ENCODE data around the gene POC1B.

Gene POC1B

DNA sequence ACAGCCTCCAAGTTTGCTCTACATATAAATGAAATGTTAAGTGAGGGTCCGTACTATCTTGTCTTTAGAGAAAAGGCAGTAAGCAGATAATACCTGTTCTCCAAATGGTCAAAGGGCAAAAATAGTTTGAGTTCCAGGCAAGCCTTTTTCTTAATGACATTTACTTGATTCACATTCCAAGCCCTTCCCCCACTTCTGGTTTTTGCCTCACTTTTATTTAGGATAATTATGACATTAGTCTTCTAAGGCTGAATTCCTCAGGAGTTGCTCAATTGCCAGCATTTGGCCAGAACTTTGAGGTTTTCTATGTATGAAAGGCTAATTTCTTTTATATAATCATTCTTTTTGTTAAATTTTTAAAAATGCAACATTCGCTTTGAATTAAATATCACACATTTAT lies 111.0 kb downstream of the POC1B start:
- no peak for DNase-seq

DNA sequence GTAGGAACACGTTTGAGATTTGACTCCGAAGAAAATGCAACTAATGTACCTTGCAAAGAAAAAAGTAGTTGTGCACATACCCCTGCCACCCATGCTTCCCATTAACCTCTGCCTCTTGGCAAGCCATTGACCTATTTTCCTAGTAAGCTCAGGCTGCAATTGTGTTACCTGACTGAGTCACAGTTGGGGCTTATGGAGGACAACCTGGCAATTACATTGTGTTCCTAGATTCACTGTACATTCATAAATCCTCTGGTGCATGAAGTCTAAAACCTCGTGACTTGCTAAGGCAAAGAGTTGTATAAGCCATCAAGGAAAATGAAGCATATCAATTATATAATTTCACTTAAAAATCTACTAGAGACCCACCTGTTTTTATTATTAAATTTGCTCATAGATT lies 111.5 kb downstream of the POC1B start:
- no peak for DNase-seq

DNA sequence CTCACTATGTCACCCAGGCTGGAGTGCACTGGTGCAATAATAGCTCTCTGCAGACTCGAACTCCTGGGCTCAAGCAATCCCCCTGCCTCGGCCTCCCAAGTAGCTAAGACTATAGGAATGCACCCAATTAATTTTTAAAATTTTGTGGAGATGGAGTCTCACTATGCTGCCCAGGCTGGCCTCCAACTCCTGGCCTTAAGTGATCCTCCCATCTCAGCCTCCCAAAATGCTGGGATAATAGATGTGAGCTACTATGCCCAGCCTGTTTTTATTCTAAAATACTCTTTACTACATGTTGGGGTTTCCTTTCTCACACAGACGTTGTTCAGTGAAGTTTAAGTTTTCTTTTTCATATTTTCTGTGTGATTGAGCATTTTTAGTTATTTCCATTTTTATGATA lies 112.6 kb downstream of the POC1B start:
- no peak for DNase-seq

DNA sequence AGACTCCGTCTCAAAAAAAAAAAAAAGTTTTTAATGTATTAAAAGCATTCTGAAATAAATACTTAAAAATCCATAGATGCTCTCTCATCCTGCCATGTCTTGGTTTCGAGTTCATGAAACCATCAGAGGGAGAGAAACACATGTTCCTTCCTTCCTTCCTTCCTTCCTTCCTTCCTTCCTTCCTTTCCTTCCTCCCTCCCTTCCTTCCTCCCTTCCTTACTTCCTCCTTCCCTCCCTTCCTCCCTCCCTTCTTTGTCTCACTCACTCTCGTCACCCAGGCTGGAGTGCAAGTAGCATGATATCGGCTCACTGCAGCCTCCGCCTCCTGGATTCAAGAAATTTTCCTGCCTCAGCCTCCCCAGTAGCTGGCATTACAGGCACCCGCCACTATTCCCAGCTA lies 113.2 kb downstream of the POC1B start:
- DNase-seq = no peak

DNA sequence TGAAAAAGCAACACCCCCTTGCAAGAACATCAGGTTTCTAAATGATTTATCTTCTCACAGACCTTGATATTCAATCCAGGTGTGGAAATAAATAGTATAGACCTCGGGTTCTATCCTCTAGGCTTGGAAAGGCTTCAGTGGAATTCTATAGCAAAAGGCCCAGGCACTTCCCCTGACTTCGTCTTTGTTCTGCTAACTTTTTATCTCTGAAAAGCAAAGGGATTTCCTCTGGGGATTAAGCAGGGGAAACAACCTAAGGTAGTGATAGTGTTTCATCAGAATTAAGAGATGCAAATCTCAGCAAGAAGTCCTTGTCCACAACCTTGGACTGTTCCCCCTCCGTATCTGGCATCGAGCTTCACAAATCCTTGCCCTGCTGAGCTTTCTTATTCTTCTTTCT lies 114.0 kb downstream of the POC1B start:
- DNase-seq = no peak

DNA sequence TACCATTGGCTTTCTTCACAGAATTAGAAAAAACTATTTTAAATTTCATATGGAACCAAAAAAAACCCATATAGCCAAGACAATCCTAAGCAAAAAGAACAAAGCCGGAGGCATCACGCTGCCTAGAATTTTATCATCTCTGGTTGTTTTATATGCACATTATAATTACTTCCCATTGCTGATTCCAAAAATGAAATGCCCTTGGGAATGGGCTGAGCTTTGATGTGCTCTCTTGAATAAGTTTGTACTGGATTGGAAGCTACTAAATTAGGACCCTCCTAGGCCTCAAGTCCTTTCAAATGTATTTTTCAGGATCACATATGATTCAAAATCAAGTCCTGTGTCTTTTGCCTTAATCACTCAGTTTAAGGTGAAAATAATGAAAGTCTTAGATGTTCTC lies 114.6 kb downstream of the POC1B start:
- no peak for DNase-seq

DNA sequence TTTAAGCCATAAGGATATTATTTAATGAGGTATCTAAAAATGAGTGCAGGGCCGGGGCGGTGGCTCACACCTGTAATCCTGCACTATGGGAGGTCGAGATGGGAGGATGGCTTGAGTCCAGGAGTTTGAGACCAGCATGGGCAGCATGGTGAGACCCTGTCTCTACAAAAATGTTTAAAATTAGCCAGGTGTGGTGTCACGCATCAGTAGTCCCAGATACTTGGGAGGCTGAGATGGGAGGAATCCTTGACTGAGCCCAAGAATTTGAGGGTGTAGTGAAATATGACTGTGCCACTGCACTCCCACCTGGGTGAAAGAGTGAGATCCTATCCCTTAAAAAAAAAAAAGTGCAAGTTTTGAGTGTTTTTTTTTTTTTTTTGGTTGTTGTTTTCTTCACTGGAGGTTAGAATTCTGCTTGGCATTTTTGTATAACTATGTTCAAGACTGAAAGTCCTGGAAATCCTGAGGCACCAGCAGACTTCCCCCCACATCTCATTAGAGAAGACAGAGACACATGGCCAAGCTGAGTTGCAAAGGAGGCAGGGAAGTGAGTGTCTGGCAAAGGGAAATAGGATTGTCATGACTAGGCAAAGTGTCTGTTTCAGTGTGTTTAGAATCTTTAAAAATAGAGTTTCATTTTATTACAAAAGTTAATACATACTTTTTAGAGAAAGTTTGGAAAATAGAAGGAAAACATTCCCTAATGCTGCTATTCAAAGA lies 120.1 kb downstream of the POC1B start:
- no peak for DNase-seq

DNA sequence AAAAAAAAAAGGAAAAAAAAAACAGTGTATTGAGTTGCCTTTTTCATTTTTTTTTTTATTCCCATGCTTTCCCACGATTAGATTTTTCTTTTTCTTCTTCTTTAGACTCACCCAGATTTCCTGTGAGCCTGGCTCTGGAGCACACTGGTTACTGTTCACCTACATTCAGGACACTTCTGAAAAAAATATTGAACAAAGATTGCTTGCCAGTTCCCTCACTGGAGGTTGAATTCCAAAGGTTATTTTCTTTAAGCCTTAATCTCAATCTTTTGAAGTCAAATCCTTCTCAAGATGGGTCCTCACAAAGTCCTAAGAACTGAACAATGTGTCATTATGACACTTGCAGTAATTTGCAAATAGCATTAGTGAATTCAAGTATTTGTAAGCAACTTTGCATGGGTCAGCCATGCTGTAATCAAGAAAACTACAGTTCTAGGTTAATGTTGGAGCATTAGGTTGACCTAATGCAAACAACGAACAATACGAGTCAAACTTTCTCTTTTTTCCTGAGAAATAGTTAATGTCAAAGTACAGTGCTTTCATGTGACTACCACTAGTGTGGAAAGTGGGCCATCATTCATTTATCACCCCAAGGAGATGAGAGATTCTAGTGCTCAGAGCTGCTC lies 124.3 kb downstream of the POC1B start:
- DNase-seq = no peak

DNA sequence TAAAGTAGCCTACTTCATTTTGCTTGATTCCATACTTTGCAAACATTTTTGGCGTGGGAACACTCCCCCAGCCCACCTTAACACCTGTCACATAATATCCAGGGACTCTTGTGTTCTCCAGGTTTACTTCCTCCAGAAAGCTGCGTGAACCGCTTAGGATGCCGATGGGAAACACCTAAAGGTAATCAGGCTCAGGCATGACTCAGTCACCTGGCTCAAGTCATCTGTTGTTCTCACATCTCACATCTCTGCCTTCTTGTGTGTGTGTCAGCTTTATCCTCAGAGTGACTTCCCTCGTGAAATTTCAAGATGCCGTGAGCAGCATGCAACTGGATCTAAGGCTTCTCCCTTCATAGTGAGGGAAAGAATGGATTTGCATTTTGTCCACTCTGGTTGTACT lies 125.4 kb downstream of the POC1B start:
- no peak for DNase-seq

DNA sequence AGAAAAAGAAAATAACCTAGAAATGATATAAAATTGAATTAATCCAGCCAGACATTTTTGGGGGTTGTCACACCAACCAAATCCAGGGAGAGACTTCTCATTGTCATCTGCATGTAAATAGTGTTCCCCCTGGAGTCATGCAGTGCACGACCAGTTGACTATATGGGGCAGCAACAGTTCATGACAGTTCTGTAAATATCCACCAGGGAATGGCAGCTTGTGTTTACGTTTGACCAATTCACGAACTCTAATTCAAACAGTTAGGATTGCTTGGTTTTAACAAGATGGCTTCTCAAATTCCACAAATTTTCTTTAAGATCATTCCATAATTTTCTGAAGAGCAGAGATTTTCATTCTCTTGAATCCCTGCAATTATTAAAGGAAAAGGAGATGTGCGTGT lies 130.1 kb downstream of the POC1B start:
- DNase-seq = no peak

DNA sequence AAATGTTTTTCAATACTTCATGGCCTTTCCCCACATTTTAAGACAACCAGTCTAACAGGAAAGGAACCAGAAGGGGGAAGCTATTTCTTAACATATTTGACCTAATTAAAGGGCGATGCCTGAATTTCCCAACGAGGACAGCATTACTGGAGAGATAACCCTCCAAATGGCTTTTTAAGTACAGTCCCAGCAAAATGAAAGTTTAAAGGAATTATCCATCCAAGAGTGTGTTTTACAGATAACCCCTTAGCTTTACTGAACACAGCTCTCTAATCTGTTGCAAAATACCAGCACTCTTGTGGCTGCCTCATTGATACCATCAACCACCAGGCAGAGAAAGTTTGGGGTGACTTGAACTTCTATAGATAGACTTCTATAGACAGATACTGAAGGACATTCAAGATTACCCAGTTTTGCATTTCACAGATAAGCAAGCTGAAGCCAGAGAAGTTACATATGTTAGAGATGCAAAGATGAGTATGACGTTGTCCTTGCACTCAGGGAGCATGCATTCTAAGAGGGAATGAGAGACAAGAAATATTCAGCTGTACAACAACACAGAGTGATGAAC lies 132.2 kb downstream of the POC1B start:
- no peak for DNase-seq

DNA sequence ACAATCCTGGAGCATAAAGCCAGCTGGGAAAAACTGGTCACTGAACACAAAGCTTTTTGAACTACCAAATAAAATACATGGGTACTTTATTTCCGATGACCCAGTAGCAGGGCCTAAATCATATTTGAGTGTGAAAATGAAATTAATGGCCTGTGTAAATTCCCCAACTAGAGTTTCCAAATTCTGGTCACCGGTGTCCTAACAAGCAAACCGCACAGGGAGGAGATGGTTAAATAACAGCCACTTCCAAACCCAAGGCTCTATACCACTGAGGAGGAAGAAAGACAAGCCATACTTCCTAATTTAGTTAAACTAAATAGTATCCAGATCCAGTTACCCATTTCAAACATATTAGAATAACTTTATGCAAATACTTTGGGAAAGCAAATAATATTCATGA lies 133.5 kb downstream of the POC1B start:
- peak; percentile 6 to 29 for DNase-seq

DNA sequence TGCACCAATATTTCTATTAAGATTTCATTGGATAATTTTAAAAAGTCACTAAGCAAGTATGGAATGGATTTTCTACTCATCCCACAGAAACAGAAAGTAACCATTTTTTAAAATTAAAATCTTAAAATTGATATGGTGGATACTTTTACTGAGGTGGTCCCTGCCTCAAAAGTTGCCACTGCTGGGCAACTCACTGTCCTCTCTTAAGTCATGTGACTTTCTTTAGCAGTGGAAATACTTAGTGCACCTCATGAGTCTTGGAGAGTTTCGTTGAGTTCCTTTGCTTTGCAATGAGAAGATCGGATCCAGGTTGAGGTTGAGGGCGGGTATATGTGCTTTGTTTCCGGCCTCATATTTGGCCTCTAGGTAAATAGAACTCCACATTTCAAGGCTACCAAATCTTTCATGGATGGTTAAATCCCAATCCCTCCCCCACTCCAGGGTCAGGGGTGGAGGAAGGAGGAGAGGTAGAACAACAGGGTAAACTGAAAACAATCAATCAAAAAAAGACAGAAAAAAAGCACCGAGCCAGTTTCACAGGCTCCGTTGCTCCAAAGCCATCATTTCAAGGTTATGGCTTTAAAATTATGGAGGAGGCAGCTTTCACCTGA lies 134.0 kb downstream of the POC1B start:
- DNase-seq = no peak

DNA sequence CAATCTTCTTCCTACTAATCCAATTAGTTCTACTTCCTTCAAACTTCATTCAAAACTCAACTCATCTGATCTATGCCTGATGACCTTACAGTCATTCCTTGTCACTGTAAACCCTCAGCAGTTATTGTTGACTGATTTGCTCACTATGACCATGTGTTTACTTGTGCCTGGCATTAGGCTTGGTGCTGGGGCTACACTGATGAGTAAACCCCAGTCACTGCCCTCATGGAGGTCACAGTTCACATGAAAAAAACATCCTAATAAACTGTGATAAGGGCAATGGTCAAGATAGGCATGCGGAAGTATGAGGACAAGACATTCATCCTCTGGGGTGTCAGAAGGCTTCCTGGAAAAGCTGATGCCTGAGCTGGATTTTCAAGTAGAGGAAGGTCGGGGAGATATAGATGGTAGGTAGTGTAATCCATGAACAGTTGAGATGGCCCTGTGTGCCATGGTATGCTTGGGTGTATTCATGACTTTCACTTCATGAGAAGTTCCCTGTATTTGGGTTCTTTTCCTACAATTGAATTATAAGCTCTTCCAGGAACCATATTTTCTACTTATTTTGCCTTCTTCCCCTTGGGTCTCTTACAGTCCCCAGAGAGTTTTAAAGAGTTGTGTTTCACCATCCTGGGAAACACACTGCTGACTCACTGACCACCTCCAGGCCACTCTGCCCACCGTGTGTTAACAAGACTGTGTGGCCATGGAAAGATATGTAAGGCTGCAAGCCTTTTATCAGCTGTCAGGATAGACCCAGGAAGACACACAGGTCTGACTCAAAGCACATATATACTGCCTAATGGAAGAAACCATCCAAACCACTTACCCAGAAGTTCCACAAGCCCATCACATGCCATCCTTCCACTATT lies 134.8 kb downstream of the POC1B start:
- no peak for DNase-seq

DNA sequence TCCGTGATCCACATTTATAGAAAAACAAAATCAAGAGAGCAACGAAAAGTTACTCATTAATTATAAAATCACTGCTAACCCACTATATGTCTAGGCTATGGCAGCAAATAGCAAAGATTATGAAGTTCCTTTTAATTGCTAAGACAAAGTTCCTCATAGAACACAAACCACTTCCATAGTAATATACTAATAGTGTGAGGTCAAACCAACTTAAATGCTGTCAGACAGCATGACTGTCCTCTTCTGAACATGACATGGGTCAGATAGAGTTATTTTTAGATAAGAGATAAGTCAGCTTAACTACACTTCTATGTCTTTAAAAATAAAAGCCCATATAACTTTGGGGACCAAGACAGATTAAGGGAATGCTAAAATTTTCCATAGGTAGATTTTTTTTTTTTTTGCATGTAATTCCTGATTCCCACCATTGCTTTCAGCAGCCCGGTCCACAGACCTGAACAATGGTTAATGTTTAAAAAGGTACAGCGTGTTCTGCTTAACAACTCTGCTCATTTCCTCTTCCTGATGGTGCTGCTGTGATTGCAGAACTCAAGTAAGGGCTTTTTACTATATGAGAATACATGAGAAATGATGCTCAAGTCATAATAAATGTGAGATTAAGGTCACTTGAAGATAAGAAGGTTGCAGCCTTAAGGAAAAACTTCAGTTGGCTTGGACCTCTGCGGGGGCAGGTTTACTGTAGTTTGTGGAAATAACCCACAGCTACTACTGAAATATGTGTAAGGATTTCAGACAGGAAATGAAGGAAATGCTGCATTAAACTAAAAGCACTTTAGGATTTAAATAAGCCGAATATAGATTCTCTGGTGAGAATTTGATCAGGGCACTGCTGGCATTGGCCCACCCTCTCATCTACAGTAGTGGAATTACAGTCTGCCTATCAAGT lies 135.8 kb downstream of the POC1B start:
- DNase-seq = no peak

DNA sequence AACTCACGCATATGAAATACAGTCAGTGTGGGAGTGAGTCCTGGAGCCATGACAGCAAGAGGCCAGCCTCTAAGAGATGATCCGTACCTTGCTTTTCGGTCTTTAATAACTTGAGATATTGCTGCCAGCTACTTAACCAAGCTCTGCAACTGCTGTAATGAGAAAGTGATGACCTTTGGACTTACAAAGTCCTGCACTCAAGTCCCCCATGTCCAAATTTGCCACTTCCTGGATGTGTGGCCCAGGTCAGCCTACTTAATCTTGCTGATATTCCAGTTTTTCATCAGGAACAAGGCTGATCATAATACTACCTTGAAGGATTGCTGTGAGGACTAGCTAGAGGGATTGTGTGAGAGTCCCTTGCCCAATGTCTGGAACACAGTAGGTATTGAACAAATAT lies 139.7 kb downstream of the POC1B start:
- no peak for DNase-seq

DNA sequence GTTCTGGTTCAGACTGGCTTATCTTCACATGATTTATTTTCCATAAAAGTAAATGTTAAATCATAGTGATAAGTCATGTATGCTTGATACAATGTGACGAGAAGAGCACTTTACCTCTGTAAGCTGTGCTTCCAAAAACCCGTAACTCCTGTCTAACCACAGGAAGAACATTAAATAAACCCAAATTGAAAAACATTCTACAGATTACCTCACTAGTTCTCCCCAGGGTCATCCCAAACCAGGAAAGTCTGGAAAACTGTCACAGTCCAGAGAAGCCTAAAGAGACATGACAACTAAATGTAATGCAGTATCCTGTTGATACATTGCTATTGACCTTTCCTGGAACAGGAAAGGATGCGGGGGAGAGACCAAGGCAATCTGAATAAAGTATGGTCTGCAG lies 141.0 kb downstream of the POC1B start:
- DNase-seq = no peak

DNA sequence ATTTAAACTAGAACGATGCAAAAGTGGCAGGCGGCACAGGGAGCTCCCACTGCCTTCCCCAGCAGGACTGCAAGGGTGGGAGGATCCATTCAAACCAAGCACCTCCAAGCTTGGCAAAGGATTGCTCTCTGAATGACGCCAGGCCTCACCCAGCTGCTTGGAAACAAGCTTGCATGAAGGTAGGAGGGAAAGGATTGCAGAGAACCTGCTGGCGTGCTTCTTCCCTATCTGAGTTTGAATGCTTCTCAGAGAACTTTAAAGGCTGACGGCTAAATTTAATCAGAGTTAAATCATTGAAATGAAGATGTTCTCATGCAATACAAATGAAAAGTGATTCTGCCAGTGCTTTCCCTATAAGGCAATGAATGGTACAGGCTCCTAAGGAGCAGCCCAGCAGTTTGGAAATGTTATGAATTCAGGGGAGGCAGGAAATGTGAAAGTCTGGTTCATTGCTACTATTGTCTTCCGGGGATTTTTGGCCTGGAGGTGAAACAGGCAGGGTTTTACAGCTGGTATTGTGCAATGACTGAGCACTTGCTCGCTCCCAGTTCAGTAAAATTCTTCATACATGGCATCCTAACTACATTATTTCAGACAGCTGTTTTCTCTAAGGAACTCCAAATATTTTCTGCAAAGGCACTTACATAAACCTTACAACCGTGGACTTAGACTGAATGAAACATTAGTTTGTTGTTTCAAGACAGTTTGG lies 141.6 kb downstream of the POC1B start:
- DNase-seq = no peak

DNA sequence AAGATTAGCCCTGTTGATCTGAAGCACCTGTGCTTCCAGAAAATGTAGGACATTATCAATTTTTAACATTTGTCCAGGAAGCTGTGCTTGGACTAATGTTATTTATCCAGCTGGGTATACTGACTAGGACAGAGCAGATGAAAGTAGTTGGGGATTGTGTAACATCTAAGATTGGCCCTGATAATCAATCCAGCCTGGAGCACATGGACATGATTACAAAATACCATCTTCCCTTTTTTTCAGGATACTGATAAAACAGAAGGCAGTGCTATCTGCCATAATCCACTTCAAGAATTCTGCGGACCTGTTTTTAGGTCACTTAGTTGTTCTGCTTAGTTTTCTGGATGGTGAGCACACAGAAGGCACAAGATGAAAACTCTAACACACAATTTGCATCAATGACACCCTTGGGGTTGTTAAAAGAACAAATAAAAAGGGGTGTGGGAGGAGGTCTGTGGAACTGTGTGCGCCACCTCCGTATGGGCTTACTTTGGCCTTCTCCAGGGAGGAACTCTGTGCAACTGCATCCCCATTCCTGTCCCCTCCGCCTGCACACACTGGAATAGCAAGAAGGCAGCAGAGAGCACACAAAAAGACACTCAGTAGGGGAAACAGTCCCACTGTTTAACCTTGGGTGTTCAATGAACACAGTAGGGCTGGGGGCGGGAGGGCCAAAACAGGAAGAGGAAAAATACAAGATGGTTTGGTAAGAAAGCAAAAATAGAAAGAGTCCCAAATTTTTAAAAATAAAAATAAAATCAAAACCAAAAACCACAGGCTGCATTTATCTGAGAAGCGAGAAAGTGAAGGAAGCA lies 142.4 kb downstream of the POC1B start:
- no peak for DNase-seq

DNA sequence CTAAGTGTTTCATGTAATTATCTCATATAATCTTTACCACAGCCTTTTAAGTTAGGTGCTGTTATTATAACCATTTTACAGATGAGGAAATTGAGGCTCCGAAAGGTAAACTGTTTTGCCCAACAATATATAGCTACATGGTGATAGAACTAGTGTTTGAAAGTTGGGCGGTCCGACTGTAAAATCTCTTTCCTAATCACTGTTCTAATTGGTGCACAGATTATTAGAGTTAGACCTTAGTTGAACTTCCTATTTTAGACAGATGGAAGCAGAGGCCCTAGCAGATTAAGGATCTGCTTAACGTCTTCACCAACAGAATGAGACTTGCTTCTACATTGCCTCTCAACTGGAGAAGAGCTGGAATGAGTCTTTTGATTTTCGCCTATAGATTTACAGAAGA lies 143.5 kb downstream of the POC1B start:
- no peak for DNase-seq
